B cell (primary cell): ENCODE measurements around the gene LDHB. TPM values are rescaled to one million over a fixed set of nuclear protein-coding genes. Genes with fewer than 3 reads are reported as not detected.

Source experiments
- ATAC-seq: fragments of 200-7000 bp; cut with Tn5 transposase; one replicate; pipeline ENCODE4 v1.10.0; 2021; ENCODE audit warnings: low read depth, mild to moderate bottlenecking, moderate number of reproducible peaks, moderate library complexity
- CTCF ChIA-PET: fragments of 350-600 bp; sonication (Branson Sonifier 250); formaldehyde crosslinking; loops from one replicate; lab custom pipeline; 2021; ENCODE audit warnings: antibody characterized with exemption, inconsistent platforms; lab: Charles Lee
- POLR2A ChIA-PET: fragments of 350-600 bp; sonication (Branson Sonifier 250); formaldehyde crosslinking; loops from one replicate; lab custom pipeline; 2021; ENCODE audit warnings: antibody characterized with exemption; lab: Charles Lee
- DNase-seq: peaks from one replicate; pipeline ENCODE4 v3.0.0; 2013
- H2AFZ ChIP-seq: 2 replicates; pipeline ENCODE4 v1.6.1; 2012; ENCODE audit warnings: mild to moderate bottlenecking, low read depth, low read length; ENCODE audit not compliant: insufficient read depth, poor library complexity, severe bottlenecking
- H3K27ac ChIP-seq, 2 donors: 1 replicate in 1 of 2; 2 replicates in 1 of 2; pipeline ENCODE4 v1.5.1; 2012 to 2013; ENCODE audit warnings: low read length in 2 of 2, mild to moderate bottlenecking in 2 of 2, moderate library complexity in 1 of 2
- H3K27me3 ChIP-seq, 4 experiments: fragments of 200-600 bp in 1 of 4; sonication (generic) in 1 of 4; replicated peaks in 1 of 4; 1 replicate in 2 of 4; 2 replicates in 2 of 4; pipeline versions ENCODE4 v1.6.1 to v1.7.0; 2013 to 2016; ENCODE audit warnings: low read length in 3 of 4, mild to moderate bottlenecking in 2 of 4, mixed read lengths in 1 of 4, moderate library complexity in 1 of 4; ENCODE audit not compliant: insufficient read depth in 4 of 4, control insufficient read depth in 3 of 4; ENCODE audit errors: control extremely low read depth in 1 of 4
- H3K36me3 ChIP-seq, 2 experiments: replicated peaks in 1 of 2; 1 replicate in 1 of 2; 2 replicates in 1 of 2; pipeline versions ENCODE4 v1.6.1 to v1.7.1; 2013; ENCODE audit warnings: low read length in 1 of 2; ENCODE audit not compliant: insufficient read depth in 2 of 2, control insufficient read depth in 1 of 2; ENCODE audit errors: control extremely low read depth in 1 of 2, extremely low read depth in 1 of 2
- H3K4me1 ChIP-seq, 2 donors: fragments of 200-600 bp in 1 of 2; sonication (generic) in 1 of 2; 1 replicate in 1 of 2; 2 replicates in 1 of 2; pipeline versions ENCODE4 v1.5.1 to v1.6.1; 2013 to 2017; ENCODE audit warnings: low read length in 2 of 2; ENCODE audit not compliant: control insufficient read depth in 2 of 2, insufficient read depth in 2 of 2
- H3K4me2 ChIP-seq: replicated peaks from 2 replicates; pipeline ENCODE3; 2012; ENCODE audit warnings: mild to moderate bottlenecking, low read depth, low read length; ENCODE audit not compliant: poor library complexity, severe bottlenecking
- H3K4me3 ChIP-seq, 5 experiments: fragments of 200-600 bp in 1 of 5; sonication (generic) in 1 of 5; 1 replicate in 3 of 5; 2 replicates in 2 of 5; pipeline versions ENCODE4 v1.5.1 to v1.7.0; 2011 to 2016; ENCODE audit warnings: low read length in 4 of 5, mild to moderate bottlenecking in 4 of 5, low read depth in 2 of 5, control low read depth in 1 of 5, moderate library complexity in 1 of 5; ENCODE audit not compliant: insufficient read depth in 1 of 5; ENCODE audit errors: control extremely low read depth in 1 of 5, extremely low read depth in 1 of 5
- H3K79me2 ChIP-seq: fragments of 200-600 bp; sonication (generic); one replicate; pipeline ENCODE4 v1.6.0; 2016; ENCODE audit warnings: low read length; ENCODE audit not compliant: control insufficient read depth, insufficient read depth
- H3K9ac ChIP-seq: fragments of 200-600 bp; sonication (generic); 2 replicates; pipeline ENCODE4 v1.6.1; 2017; ENCODE audit warnings: mild to moderate bottlenecking, low read length, moderate library complexity
- H3K9me3 ChIP-seq, 3 donors: one replicate each; pipeline versions ENCODE4 v1.6.1 to v1.7.1; 2013; ENCODE audit warnings: low read length in 2 of 3; ENCODE audit not compliant: control insufficient read depth in 2 of 3, insufficient read depth in 1 of 3; ENCODE audit errors: control extremely low read depth in 1 of 3
- H4K20me1 ChIP-seq: 2 replicates; pipeline ENCODE4 v1.6.0; 2012; ENCODE audit warnings: mild to moderate bottlenecking, low read length; ENCODE audit not compliant: insufficient read depth, control insufficient read depth, poor library complexity, severe bottlenecking
- H3K27ac Mint-ChIP-seq: one replicate; pipeline ENCODE4 v1.8.0; 2021; ENCODE audit warnings: mixed read lengths
- H3K27me3 Mint-ChIP-seq: one replicate; pipeline ENCODE4 v1.8.0; 2021; ENCODE audit warnings: mixed read lengths
- H3K4me1 Mint-ChIP-seq: one replicate; pipeline ENCODE4 v1.8.0; 2021; ENCODE audit warnings: mixed read lengths
- H3K4me3 Mint-ChIP-seq: one replicate; pipeline ENCODE4 v1.8.0; 2021; ENCODE audit warnings: mixed read lengths
- H3K9me3 Mint-ChIP-seq: one replicate; pipeline ENCODE4 v1.8.0; 2022; ENCODE audit warnings: mixed read lengths; ENCODE audit not compliant: insufficient read depth
- CTCF ChIP-seq: fragments of 200-600 bp; IDR thresholded peaks from one replicate; pipeline ENCODE4 v1.8.0; 2022; ENCODE audit warnings: antibody characterized with exemption, mild to moderate bottlenecking
- EZH2 ChIP-seq: IDR thresholded peaks from 2 replicates; pipeline ENCODE4 v1.6.1; 2012; ENCODE audit warnings: borderline replicate concordance, low read depth, mild to moderate bottlenecking, moderate library complexity, low read length; ENCODE audit not compliant: insufficient read depth, poor library complexity, severe bottlenecking
- WGBS: methylation state at CpG from one replicate; pipeline ENCODE4 v1.1.5; 2013; ENCODE audit warnings: missing lambda C conversion rate; ENCODE audit not compliant: insufficient coverage; 5-methylcytosine and 5-hydroxymethylcytosine counted together
- intact Hi-C: fragments of 100-400 bp; cut with micrococcal nuclease; formaldehyde crosslinking; loops from one replicate; pipeline ENCODE4 v1.10.0; 2022
- polyA plus RNA-seq: library from polyadenylated mRNA; depleted of rRNA; stranded (reverse); fragments of >200 nt; gene quantifications from 2 replicates; pipeline ENCODE4 v1.2.3, GENCODE V29; 2012
- total RNA-seq, 2 donors: library from RNA; stranded (reverse); fragments of 120-200 nt in 1 of 2; gene quantifications; 1 replicate in 1 of 2; 2 replicates in 1 of 2; pipeline versions ENCODE4 v1.2.3 to v1.2.4, GENCODE V29; 2013 to 2022

Gene LDHB
- total and polyA plus RNA-seq, 2 donors (not counting 1 experiment from before 2014, with no cell fraction given), result 63.2 to 161 TPM

- ChIA-PET POLR2A (interaction anchor here (0.7 kb wide), 1 partner anchor 48 kb away, joined by 5 read pairs; no protein-coding TSS in a partner anchor), CTCF (no interaction called here)
- no peak overlapping the region for H2AFZ ChIP-seq
- H3K27me3 ChIP-seq, result no peaks in the 10 kb centered on the region
- no peaks in the 10 kb centered on the region for H3K36me3 ChIP-seq
- Mint-ChIP-seq H3K9me3 (peaks cover 2% of the 10 kb centered on the region), H3K27me3 (peaks cover 23% of the 10 kb centered on the region), H3K4me3 (no peak overlapping the region), H3K27ac (no peak overlapping the region), H3K4me1 (no peaks in the 10 kb centered on the region)
- peaks cover 0 to 11% (median 0%) of the 10 kb centered on the region in 3 donors for H3K9me3 ChIP-seq
- no peak overlapping the region for H3K27ac ChIP-seq
- H4K20me1 ChIP-seq, result no peaks in the 10 kb centered on the region
- no peak for TF ChIP-seq CTCF
- TF ChIP-seq EZH2, result no peak
- DNase-seq, result no peak
- WGBS, result no CpG with 5 or more reads among the region's 3 CpGs
- H3K79me2 ChIP-seq, result no peaks in the 10 kb centered on the region
- H3K4me1 ChIP-seq, result no peaks in the 10 kb centered on the region
- no peak overlapping the region for H3K4me2 ChIP-seq
- no peak overlapping the region for H3K4me3 ChIP-seq
- no peak overlapping the region for H3K9ac ChIP-seq
- intact Hi-C loops, result no loop called here
- ATAC-seq, result no peak
Measured at GRCh38 chr12:21585485-21585884, 72.2 kb downstream of the LDHB start.

Other genes with a start within 250 kb of the LDHB start
- gene PYROXD1, start 220.2 kb downstream of the LDHB start, total RNA-seq, result 28.4 and 31.2 TPM in 2 replicates
- 22.1 and 34.9 TPM in 2 replicates for gene PYROXD1, start 220.2 kb downstream of the LDHB start, polyA plus RNA-seq
- gene RECQL, start 156.2 kb downstream of the LDHB start, total RNA-seq, result 54.8 and 56.3 TPM in 2 replicates
- gene RECQL, start 156.2 kb downstream of the LDHB start, polyA plus RNA-seq, result 13.9 and 14.4 TPM in 2 replicates
- 25.1 and 26.3 TPM in 2 replicates for gene GOLT1B, start 156.1 kb downstream of the LDHB start, total RNA-seq
- 8.2 and 14.8 TPM in 2 replicates for gene GOLT1B, start 156.1 kb downstream of the LDHB start, polyA plus RNA-seq
- gene SPX, start 131.5 kb downstream of the LDHB start, total RNA-seq, result 0.39 TPM in 1 of 2 replicates, not detected in the other
- gene SPX, start 131.5 kb downstream of the LDHB start, polyA plus RNA-seq, result 0.04 and 0.13 TPM in 2 replicates
- 0.10 TPM in 1 of 2 replicates, not detected in the other for gene GYS2, start 53.0 kb downstream of the LDHB start, total RNA-seq
- not detected in 2 replicates for gene GYS2, start 53.0 kb downstream of the LDHB start, polyA plus RNA-seq
- gene KCNJ8, start 116.9 kb upstream of the LDHB start, total RNA-seq, result not detected in 2 replicates
- gene KCNJ8, start 116.9 kb upstream of the LDHB start, polyA plus RNA-seq, result not detected in 2 replicates